Loucy (cell line): ENCODE results near the gene MCM10.

Experiments
- H2AFZ ChIP-seq: fragments of 200-600 bp; sonication (generic); 2 replicates; pipeline ENCODE4 v1.6.0; 2016; ENCODE audit warnings: antibody characterized with exemption, mild to moderate bottlenecking, low read length, moderate library complexity
- H3F3A ChIP-seq: fragments of 200-600 bp; 2 replicates; pipeline ENCODE4 v1.6.0; 2016; ENCODE audit warnings: antibody characterized with exemption, low read depth, mild to moderate bottlenecking
- H3K27me3 ChIP-seq: fragments of 200-600 bp; sonication (generic); 2 replicates; pipeline ENCODE4 v1.6.1; 2014; ENCODE audit warnings: low read length, mild to moderate bottlenecking; ENCODE audit not compliant: insufficient read depth, poor library complexity, severe bottlenecking
- H3K36me3 ChIP-seq: fragments of 200-600 bp; sonication (generic); 2 replicates; pipeline ENCODE4 v1.6.1; 2016; ENCODE audit warnings: low read length; ENCODE audit not compliant: insufficient read depth
- H3K4me1 ChIP-seq: fragments of 200-600 bp; sonication (generic); 2 replicates; pipeline ENCODE4 v1.5.1; 2014; ENCODE audit warnings: low read length, mild to moderate bottlenecking; ENCODE audit not compliant: insufficient read depth, poor library complexity, severe bottlenecking
- H3K4me2 ChIP-seq: fragments of 200-600 bp; sonication (generic); 2 replicates; pipeline ENCODE4 v1.6.0; 2014; ENCODE audit warnings: antibody characterized with exemption, low read length, low read depth, mild to moderate bottlenecking; ENCODE audit not compliant: poor library complexity, severe bottlenecking
- H3K4me3 ChIP-seq: fragments of 200-600 bp; sonication (generic); 2 replicates; pipeline ENCODE4 v1.5.1; 2014; ENCODE audit warnings: low read length, mild to moderate bottlenecking, mixed read lengths; ENCODE audit not compliant: poor library complexity, severe bottlenecking
- H3K79me2 ChIP-seq: fragments of 200-600 bp; sonication (generic); 2 replicates; pipeline ENCODE4 v1.6.1; 2014; ENCODE audit warnings: low read length; ENCODE audit not compliant: insufficient read depth
- H3K9ac ChIP-seq: fragments of 200-600 bp; sonication (generic); 2 replicates; pipeline ENCODE4 v1.6.0; 2014; ENCODE audit warnings: mild to moderate bottlenecking, low read depth, low read length, moderate library complexity; ENCODE audit not compliant: poor library complexity, severe bottlenecking
- H3K9me2 ChIP-seq: fragments of 200-600 bp; sonication (generic); replicated peaks from 2 replicates; pipeline ENCODE4 v1.6.1; 2016; ENCODE audit warnings: low read depth, low read length, mixed read lengths
- H3K9me3 ChIP-seq: fragments of 200-600 bp; sonication (generic); 2 replicates; pipeline ENCODE4 v1.6.1; 2014; ENCODE audit warnings: mild to moderate bottlenecking, antibody characterized with exemption, low read length, low read depth; ENCODE audit not compliant: insufficient read depth
- H4K20me1 ChIP-seq: fragments of 200-600 bp; sonication (generic); 2 replicates; pipeline ENCODE4 v1.6.0; 2014; ENCODE audit warnings: antibody characterized with exemption, low read length, mild to moderate bottlenecking; ENCODE audit not compliant: insufficient read depth, poor library complexity, severe bottlenecking
- EZH2phosphoT487 ChIP-seq: fragments of 200-600 bp; IDR thresholded peaks from 2 replicates; pipeline ENCODE4 v1.6.1; 2018; ENCODE audit warnings: antibody characterized with exemption, mild to moderate bottlenecking, moderate library complexity, borderline replicate concordance
- TF ChIP-seq, protein P1 (sequence below): fragments of 200-600 bp; sonication (generic); conservative IDR thresholded peaks from 2 replicates; pipeline ENCODE4 v1.5.1; 2014; ENCODE audit warnings: mild to moderate bottlenecking, antibody characterized with exemption, low read length

Gene MCM10

DNA sequence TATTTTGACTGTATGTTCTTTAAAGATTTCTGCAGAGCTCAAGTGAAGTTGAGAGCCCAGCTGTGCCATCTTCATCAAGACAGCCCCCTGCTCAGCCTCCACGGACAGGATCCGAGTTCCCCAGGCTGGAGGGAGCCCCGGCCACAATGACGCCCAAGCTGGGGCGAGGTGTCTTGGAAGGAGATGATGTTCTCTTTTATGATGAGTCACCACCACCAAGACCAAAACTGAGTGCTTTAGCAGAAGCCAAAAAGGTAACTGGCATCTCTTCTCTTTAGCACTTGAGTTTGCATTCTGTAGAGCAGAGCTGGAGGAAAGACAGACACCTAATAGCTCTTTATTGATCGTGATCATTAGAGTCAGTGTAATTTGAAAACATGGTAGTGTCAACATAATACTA lies 33.7 kb downstream of the MCM10 start:
- H3K9me2 ChIP-seq, result no peaks in the 10 kb centered on the region
- peaks cover 93% of the 10 kb centered on the region; the same call in 1 of the 2 replicates for H3K36me3 ChIP-seq
- TF ChIP-seq, protein P1, sequence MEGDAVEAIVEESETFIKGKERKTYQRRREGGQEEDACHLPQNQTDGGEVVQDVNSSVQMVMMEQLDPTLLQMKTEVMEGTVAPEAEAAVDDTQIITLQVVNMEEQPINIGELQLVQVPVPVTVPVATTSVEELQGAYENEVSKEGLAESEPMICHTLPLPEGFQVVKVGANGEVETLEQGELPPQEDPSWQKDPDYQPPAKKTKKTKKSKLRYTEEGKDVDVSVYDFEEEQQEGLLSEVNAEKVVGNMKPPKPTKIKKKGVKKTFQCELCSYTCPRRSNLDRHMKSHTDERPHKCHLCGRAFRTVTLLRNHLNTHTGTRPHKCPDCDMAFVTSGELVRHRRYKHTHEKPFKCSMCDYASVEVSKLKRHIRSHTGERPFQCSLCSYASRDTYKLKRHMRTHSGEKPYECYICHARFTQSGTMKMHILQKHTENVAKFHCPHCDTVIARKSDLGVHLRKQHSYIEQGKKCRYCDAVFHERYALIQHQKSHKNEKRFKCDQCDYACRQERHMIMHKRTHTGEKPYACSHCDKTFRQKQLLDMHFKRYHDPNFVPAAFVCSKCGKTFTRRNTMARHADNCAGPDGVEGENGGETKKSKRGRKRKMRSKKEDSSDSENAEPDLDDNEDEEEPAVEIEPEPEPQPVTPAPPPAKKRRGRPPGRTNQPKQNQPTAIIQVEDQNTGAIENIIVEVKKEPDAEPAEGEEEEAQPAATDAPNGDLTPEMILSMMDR, result no peak
- no peak for TF ChIP-seq EZH2phosphoT487
- no peak overlapping the region for H3K9ac ChIP-seq
- H3K27me3 ChIP-seq, result no peaks in the 10 kb centered on the region
- no peak overlapping the region for H3K4me2 ChIP-seq
- no peaks in the 10 kb centered on the region for H3K9me3 ChIP-seq
- H3K4me1 ChIP-seq, result no peaks in the 10 kb centered on the region
- no peaks in the 10 kb centered on the region for H3F3A ChIP-seq
- no peak overlapping the region for H3K4me3 ChIP-seq
- H4K20me1 ChIP-seq, result no peaks in the 10 kb centered on the region
- no peaks in the 10 kb centered on the region for H3K79me2 ChIP-seq
- H2AFZ ChIP-seq, result no peak overlapping the region

DNA sequence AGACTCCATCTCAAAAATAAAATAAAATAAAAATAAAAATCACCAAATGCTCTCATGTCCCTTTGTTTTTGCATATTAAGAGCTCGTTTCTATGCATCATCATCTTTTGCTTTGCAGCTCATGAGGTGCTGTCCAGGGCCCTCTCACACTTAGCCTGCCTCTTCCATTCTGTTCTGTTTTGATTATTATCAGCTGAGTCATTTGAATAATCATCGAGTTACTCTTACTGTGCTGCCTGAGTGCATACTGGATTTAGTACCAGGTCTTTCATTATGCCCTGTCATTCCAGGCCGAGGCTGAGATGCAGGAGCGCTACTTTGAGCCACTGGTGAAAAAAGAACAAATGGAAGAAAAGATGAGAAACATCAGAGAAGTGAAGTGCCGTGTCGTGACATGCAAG lies 39.8 kb downstream of the MCM10 start:
- H3K4me1 ChIP-seq, result no peaks in the 10 kb centered on the region
- H3K36me3 ChIP-seq, result peaks cover 92% of the 10 kb centered on the region; the same call in 1 of the 2 replicates
- no peaks in the 10 kb centered on the region for H3K9me3 ChIP-seq
- H2AFZ ChIP-seq, result no peak overlapping the region
- TF ChIP-seq EZH2phosphoT487, result no peak
- TF ChIP-seq, protein P1, result no peak
- no peaks in the 10 kb centered on the region for H4K20me1 ChIP-seq
- no peaks in the 10 kb centered on the region for H3K9me2 ChIP-seq
- no peak overlapping the region for H3K4me2 ChIP-seq
- no peaks in the 10 kb centered on the region for H3K79me2 ChIP-seq
- no peak overlapping the region for H3K4me3 ChIP-seq
- H3K27me3 ChIP-seq, result no peaks in the 10 kb centered on the region
- no peak overlapping the region for H3K9ac ChIP-seq
- no peaks in the 10 kb centered on the region for H3F3A ChIP-seq

DNA sequence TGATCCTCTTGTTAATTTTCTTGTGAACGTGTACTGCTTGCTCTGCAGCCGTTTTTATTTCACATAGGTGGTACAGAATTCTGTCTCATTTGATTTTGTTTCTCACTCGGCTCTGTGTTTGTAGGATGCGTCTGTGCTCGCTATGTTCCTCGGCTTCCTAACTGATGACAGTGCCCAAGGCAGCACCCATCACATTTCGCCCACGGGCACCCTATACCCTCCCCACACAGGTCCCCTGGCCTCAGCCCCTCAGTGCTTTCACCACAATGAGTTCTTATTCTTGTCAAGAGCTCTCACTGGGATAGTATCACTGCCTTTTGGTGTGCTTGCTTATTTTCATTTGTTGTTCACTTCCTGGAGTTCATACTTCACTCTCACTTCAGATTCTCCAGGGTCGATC lies 44.7 kb downstream of the MCM10 start:
- Histone ChIP-seq H3K9me3 (no peaks in the 10 kb centered on the region), H3K36me3 (peaks cover 76% of the 10 kb centered on the region; the same call in 1 of the 2 replicates), H3K9ac (no peak overlapping the region), H3K79me2 (no peaks in the 10 kb centered on the region), H3K4me3 (no peak overlapping the region), H3K4me1 (no peaks in the 10 kb centered on the region), H4K20me1 (no peaks in the 10 kb centered on the region), H3K4me2 (no peak overlapping the region), H3K27me3 (no peaks in the 10 kb centered on the region), H3K9me2 (no peaks in the 10 kb centered on the region), H3F3A (no peaks in the 10 kb centered on the region), H2AFZ (no peak overlapping the region)
- TF ChIP-seq, protein P1, result no peak
- no peak for TF ChIP-seq EZH2phosphoT487
